SK-N-MC (cell line): Measurements from ENCODE around the gene MAP4K4.

ENCODE experiments used
- EZH2 ChIP-seq: fragments of 200-600 bp; sonication (generic); IDR thresholded peaks from one replicate; pipeline ENCODE4 v1.6.1; 2017; ENCODE audit warnings: antibody characterized with exemption
- FOXP2 ChIP-seq: optimal IDR thresholded peaks from 2 replicates; pipeline ENCODE3; 2011; ENCODE audit warnings: mild to moderate bottlenecking, moderate library complexity; ENCODE audit not compliant: insufficient read depth; ENCODE audit errors: extremely low read length, control extremely low read depth
- POLR2AphosphoS5 ChIP-seq: IDR thresholded peaks from 2 replicates; pipeline ENCODE4 v1.6.1; 2012; ENCODE audit warnings: mild to moderate bottlenecking, low read depth, low read length, borderline replicate concordance

- TF ChIP-seq EZH2 (no peak), POLR2AphosphoS5 (no peak), FOXP2 (no peak)
Measured at GRCh38 chr2:101699755-101700461, 2.4 kb downstream of the MAP4K4 start.
